Effector CD4-positive, alpha-beta T cell (primary cell): ENCODE results near the gene PZP. TPM values are rescaled to one million over a fixed set of nuclear protein-coding genes. Genes with fewer than 3 reads are reported as not detected.
"Not testable (repeated sequence)": the region's sequence is repeated elsewhere in the genome, so short reads cannot be mapped to it uniquely, and the experiment has no call there.

Experiments used
- DNase-seq: peaks from one replicate; pipeline ENCODE4 v3.0.0-alpha.2; 2020
- total RNA-seq: gene quantifications from one replicate; lab custom pipeline; 2026; lab: John Stamatoyannopoulos, UW

Gene PZP
- total RNA-seq: not detected

DNA sequence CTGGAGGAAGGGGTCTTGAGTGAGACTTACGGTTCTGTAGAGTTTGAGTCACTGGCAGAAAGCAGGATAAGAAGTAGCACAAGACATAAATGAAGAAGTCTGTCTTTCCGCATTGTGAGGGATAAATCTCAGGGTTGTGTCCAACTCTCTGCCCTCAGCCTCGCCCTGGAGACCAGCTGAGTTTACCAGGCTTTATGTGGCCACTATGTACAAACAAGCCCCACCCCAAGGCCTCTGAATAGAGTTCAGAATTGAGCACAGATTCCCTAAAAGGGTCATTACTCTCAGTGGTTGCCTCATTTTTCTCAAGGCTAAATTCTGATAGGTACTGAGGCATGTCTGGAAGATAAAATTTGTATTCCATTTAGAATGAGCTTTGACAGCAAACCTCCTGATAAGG, at the start of gene PZP:
Gene PZP, minus strand, starts transcription at position 167 of the 400 bp plus-strand sequence. Its CDS starts 54 bp downstream, at position 113.
- no peak for DNase-seq

- no peak for DNase-seq
These were observed 48.7 kb upstream of the PZP start for GRCh38 chr12:9256758-9257405.

DNA sequence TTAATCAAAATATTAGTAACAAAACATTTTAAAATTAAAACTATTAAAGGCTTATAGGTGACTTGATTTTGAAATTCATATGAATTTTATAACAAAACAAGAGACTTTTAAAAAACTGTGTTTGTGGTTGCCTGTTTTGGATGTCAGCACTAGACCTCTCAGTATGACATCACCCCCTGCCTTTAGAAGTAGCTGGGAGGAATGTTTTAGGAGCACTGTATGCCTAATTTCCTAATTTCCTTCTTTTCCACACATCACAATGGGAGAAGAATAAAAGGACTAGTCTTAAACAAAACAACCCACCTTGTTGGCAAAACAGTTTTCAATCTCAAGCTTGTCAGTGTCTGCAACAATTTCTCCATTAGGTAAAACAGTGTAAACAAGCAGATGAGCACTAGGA, 48.1 kb upstream of the PZP start:
- no peak for DNase-seq

DNA sequence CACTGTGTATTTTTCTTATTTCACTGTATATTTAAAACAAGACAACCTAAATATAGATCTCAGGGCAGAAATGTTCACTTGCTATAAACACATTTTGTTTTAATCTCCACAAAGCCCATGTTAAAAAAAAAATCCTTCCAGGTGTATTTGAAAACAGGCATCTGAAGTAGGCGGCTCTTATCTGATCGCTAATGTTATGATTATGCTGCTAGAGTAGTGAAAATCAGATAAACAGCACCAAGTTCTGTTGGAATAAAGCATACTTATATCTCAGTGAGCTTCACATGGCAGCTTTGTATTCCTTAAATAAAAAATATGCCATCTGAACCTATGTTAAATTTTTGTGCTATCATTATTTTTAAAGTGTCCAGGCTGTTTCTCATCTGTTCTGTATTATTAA, 47.6 kb upstream of the PZP start:
- DNase-seq: no peak

DNA sequence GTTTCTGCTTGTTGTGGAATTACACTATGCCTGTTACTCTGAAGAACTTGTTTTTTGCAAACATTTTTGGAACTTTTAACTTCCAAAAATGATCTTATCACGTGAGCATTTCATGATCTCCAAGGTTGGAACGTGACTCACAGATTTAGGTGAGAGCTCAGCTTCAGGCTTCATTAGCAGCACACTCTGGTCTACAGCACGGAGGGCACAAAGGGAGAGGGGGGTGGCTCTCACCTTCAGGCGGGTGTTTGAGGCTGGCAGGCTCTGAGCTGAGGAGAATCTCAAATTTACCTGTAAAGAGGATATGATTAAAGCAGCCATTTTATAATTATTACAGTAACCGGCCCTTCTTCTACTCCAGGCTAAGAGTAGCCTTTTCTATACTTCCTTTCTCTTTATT, 45.3 kb upstream of the PZP start:
- DNase-seq: no peak

GRCh38 chr12:9252791-9253190, 44.6 kb upstream of the PZP start:
- not testable (repeated sequence) for DNase-seq

DNA sequence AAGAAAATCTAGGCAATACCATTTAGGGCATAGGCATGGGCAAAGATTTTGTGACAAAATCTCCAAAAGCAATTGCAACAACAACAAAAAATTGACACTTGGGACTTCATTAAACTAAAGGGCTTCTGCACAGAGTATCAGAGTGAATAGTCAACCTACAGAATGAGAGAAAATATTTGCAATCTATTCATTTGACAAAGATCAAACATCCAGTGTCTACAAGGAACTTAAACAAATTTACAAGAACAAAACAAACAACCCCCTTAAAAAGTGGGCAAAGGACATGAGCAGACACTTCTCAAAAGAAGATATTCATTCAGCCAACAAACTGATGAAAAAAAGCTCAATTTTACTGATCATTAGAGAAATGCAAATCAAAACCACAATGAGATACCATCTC, 44.1 kb upstream of the PZP start:
- no peak for DNase-seq

- DNase-seq: no peak
These were observed 40.2 kb upstream of the PZP start for GRCh38 chr12:9248435-9248834.

- no peak for DNase-seq
These were observed 36.7 kb upstream of the PZP start for GRCh38 chr12:9244894-9245293.

GRCh38 chr12:9243999-9244649, 35.9 kb upstream of the PZP start:
- no peak for DNase-seq

- DNase-seq: no peak
These were observed 33.1 kb upstream of the PZP start for GRCh38 chr12:9241301-9241700.

DNA sequence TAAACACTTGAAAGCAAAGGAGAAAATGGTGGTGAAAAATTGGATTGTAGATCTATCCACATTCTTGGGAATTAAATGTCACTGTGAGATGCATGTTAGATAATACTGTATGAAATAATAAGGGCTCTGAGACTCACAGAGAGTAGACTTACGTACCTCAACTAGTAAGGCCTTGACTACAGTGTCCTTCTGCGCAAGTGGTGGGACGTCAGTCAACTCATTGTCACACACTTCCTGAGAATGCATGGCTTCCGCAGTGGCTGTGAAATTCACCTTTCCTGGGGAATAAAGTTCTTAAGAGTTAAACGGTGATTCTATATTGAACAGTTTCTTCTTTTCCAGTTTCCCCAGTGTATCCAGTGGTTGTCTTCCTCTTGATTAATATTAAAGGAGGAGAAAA, 32.6 kb upstream of the PZP start:
- DNase-seq: no peak

GRCh38 chr12:9240004-9240635, 31.9 kb upstream of the PZP start:
- not testable (repeated sequence) for DNase-seq

GRCh38 chr12:9237286-9237685, 29.1 kb upstream of the PZP start:
- DNase-seq: no peak

DNA sequence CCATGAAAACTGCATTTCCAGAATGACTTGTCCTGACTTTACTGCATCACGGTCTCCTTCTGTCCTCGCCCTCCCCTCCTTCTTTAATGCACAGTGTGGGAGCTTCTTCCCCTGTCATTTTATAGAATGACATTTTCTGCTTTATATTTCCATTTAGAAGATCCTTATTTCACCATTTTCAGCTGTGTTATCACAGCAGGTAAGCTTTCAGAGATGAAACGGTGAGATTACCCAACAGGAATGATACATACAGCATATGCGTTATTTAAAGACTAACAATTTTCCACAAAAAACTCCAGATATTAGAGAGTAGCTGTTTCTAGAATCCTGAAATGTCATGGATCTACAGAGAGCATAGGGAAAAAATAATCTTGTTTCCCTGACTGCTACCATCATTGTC, 27.3 kb upstream of the PZP start:
- DNase-seq: no peak

GRCh38 chr12:9227950-9228349, 19.8 kb upstream of the PZP start:
- no peak for DNase-seq

- no peak for DNase-seq
These were observed 15.6 kb upstream of the PZP start for GRCh38 chr12:9223830-9224229.

- no peak for DNase-seq
These were observed 13.3 kb upstream of the PZP start for GRCh38 chr12:9221483-9221882.

GRCh38 chr12:9221011-9221410, 12.8 kb upstream of the PZP start:
- DNase-seq: not testable (repeated sequence)

GRCh38 chr12:9214534-9214933, 6.3 kb upstream of the PZP start:
- DNase-seq: no peak

GRCh38 chr12:9211687-9212086, 3.5 kb upstream of the PZP start:
- DNase-seq: no peak

DNA sequence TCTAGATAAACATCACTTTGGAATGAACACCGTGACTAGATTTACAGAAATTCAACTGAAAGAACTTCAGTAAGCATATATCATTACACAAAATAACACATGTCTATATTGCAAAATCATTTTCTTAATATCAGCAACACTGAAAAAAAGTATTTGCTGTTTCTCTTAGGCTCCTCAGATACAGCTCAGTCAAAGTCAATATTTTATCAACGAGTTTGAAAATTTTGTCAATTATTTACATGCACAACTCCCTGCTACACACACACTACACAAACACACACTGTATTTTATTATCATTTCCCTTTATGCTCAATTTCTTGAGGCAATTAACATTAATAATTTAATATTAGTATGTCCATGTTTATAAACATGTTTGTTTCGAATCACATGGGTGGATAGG, 3.8 kb downstream of the PZP start:
- DNase-seq: no peak

GRCh38 chr12:9198012-9198411, 10.2 kb downstream of the PZP start:
- DNase-seq: no peak

- no peak for DNase-seq
These were observed 23.9 kb downstream of the PZP start for GRCh38 chr12:9184276-9184675.
